Endothelial cell of umbilical vein (primary cell): Measurements from ENCODE around the gene PMFBP1. TPM values are rescaled to one million over a fixed set of nuclear protein-coding genes. Genes with fewer than 3 reads are reported as not detected.

Experiments used
- BruUV-seq: library from RNA; stranded (reverse); fragments of 400-500 nt; replicated peaks from 2 replicates; lab custom pipeline; 2021; lab: Mats Ljungman, UMichigan
- CTCF ChIA-PET: fragments of 300-600, 350-600 bp; sonication (Branson Sonifier 250); formaldehyde crosslinking; loops from one replicate; lab custom pipeline; 2021; ENCODE audit warnings: antibody characterized with exemption, inconsistent platforms; lab: Charles Lee
- POLR2A ChIA-PET: fragments of 300-600, 350-600 bp; sonication (Branson Sonifier 250); formaldehyde crosslinking; loops from one replicate; lab custom pipeline; 2021; ENCODE audit warnings: antibody characterized with exemption, inconsistent platforms; lab: Charles Lee
- DNase-seq: peaks from one replicate; pipeline ENCODE4 v3.0.0-alpha.2; 2011; ENCODE audit warnings: low read depth, low spot score
- FAIRE-seq: peaks from 2 replicates; lab custom pipeline; 2011; peaks lifted over from hg19 to GRCh38; lab: Jason Lieb, UNC
- H2AFZ ChIP-seq: 2 replicates; pipeline ENCODE4 v1.6.0; 2012; ENCODE audit warnings: low read depth, low read length, control low read depth, inconsistent platforms
- H3K27ac ChIP-seq: 2 replicates; pipeline ENCODE4 v1.5.1; 2011; ENCODE audit warnings: low read depth, mild to moderate bottlenecking, control low read depth, low read length, moderate library complexity; ENCODE audit not compliant: insufficient read depth
- H3K27me3 ChIP-seq, 2 experiments: 2 replicates each; pipeline versions ENCODE4 v1.6.0 to v1.6.1; 2011; ENCODE audit warnings: low read length in 2 of 2, mixed read lengths in 1 of 2; ENCODE audit not compliant: control insufficient read depth in 2 of 2, insufficient read depth in 2 of 2
- H3K36me3 ChIP-seq, 2 experiments: 2 replicates in 1 of 2; 3 replicates in 1 of 2; pipeline ENCODE4 v1.5.1; 2011; ENCODE audit warnings: low read length in 2 of 2, mild to moderate bottlenecking in 1 of 2, moderate library complexity in 1 of 2; ENCODE audit not compliant: control insufficient read depth in 2 of 2, insufficient read depth in 2 of 2; ENCODE audit errors: extremely low read depth in 1 of 2
- H3K4me1 ChIP-seq: 3 replicates; pipeline ENCODE4 v1.5.1; 2011; ENCODE audit warnings: mild to moderate bottlenecking, low read length; ENCODE audit not compliant: control insufficient read depth, insufficient read depth; ENCODE audit errors: extremely low read depth
- H3K4me2 ChIP-seq: 2 replicates; pipeline ENCODE4 v1.6.1; 2011; ENCODE audit warnings: low read length, control low read depth, mixed read lengths; ENCODE audit not compliant: insufficient read depth
- H3K4me3 ChIP-seq, 3 experiments: fragments of 200-600 bp in 1 of 3; sonication (generic), shearing (Covaris generic) in 1 of 3; replicated peaks in 1 of 3; 2 replicates each; pipeline ENCODE4 v1.5.1; 2011 to 2016; ENCODE audit warnings: control low read depth in 3 of 3, low read length in 3 of 3, mild to moderate bottlenecking in 2 of 3, inconsistent platforms in 1 of 3, low read depth in 1 of 3, moderate library complexity in 1 of 3; ENCODE audit not compliant: insufficient read depth in 1 of 3
- H3K79me2 ChIP-seq: 2 replicates; pipeline ENCODE4 v1.6.0; 2012; ENCODE audit warnings: low read length, inconsistent platforms; ENCODE audit not compliant: control insufficient read depth, insufficient read depth
- H3K9ac ChIP-seq: replicated peaks from 2 replicates; pipeline ENCODE3; 2011; ENCODE audit warnings: low read length, control low read depth; ENCODE audit not compliant: insufficient read depth; ENCODE audit errors: extremely low read depth
- H3K9me1 ChIP-seq: replicated peaks from 3 replicates; pipeline ENCODE4 v1.6.0; 2011; ENCODE audit warnings: mild to moderate bottlenecking, low read length; ENCODE audit not compliant: control insufficient read depth, insufficient read depth; ENCODE audit errors: extremely low read depth
- H3K9me3 ChIP-seq: replicated peaks from 2 replicates; pipeline ENCODE4 v1.5.1; 2012; ENCODE audit warnings: low read length, inconsistent platforms; ENCODE audit not compliant: control insufficient read depth, insufficient read depth
- H4K20me1 ChIP-seq: replicated peaks from 2 replicates; pipeline ENCODE3; 2011; ENCODE audit warnings: mild to moderate bottlenecking, low read length; ENCODE audit not compliant: control insufficient read depth, insufficient read depth; ENCODE audit errors: extremely low read depth
- CTCF ChIP-seq, 2 donors: IDR thresholded peaks; 1 replicate in 1 of 2; 2 replicates in 1 of 2; pipeline ENCODE4 v1.5.1; 2011; ENCODE audit warnings: low read length in 2 of 2, mild to moderate bottlenecking in 2 of 2, moderate library complexity in 2 of 2, control low read depth in 1 of 2, inconsistent platforms in 1 of 2, low read depth in 1 of 2; ENCODE audit not compliant: insufficient read depth in 1 of 2; ENCODE audit errors: extremely low read depth in 1 of 2
- FOS ChIP-seq: IDR thresholded peaks from 2 replicates; pipeline ENCODE4 v1.6.1; 2011; ENCODE audit warnings: mild to moderate bottlenecking, low read length, moderate library complexity, borderline replicate concordance; ENCODE audit not compliant: insufficient read depth
- GATA2 ChIP-seq: IDR thresholded peaks from 2 replicates; pipeline ENCODE4 v1.7.0; 2011; ENCODE audit warnings: low read depth, mild to moderate bottlenecking, moderate library complexity, mixed read lengths, low read length; ENCODE audit not compliant: insufficient read length, insufficient read depth
- POLR2A ChIP-seq: IDR thresholded peaks from 2 replicates; pipeline ENCODE4 v1.6.1; 2012; ENCODE audit warnings: low read depth, mild to moderate bottlenecking, control low read depth, low read length
- dilution Hi-C: fragments of 300-500 bp; cut with MboI; formaldehyde crosslinking; loops from one replicate; pipeline ENCODE4 v1.15.0; 2019; ENCODE audit warnings: low sequenced_read_pairs; ENCODE audit not compliant: extremely low pct_ligation_motif_present
- intact Hi-C: fragments of 100-400 bp; cut with micrococcal nuclease; formaldehyde crosslinking; loops from one replicate; pipeline ENCODE4 v1.10.0; 2022
- polyA plus RNA-seq, 4 experiments: library from polyadenylated mRNA; depleted of rRNA in 3 of 4; stranded (reverse) in 3 of 4; unstranded in 1 of 4; fragments of >200 nt; gene quantifications; 2 replicates each; pipeline versions ENCODE4 v1.2.1 to v1.2.3, GENCODE V29; 2011 to 2012; ENCODE audit warnings: missing spikeins in 1 of 4
- total RNA-seq: library from RNA; stranded (reverse); gene quantifications from 2 replicates; pipeline ENCODE4 v1.2.3, GENCODE V29; 2021

PMFBP1 gene
- total and polyA plus RNA-seq, 2 donors (not counting 3 experiments of a cell fraction or from before 2014, with no cell fraction given), result 0.12 to 0.42 TPM

GRCh38 chr16:72201387-72201786 is 29.4 kb upstream of the PMFBP1 start:
- Histone ChIP-seq H3K27me3 (no peaks in the 10 kb centered on the region), H3K4me3 (no peak overlapping the region), H3K4me2 (no peak overlapping the region), H4K20me1 (no peaks in the 10 kb centered on the region), H2AFZ (no peak overlapping the region), H3K36me3 (no peaks in the 10 kb centered on the region), H3K4me1 (peaks cover 14% of the 10 kb centered on the region), H3K9ac (no peak overlapping the region), H3K9me1 (no peaks in the 10 kb centered on the region), H3K79me2 (no peaks in the 10 kb centered on the region), H3K9me3 (no peaks in the 10 kb centered on the region), H3K27ac (no peak overlapping the region)
- no TSS peak for BruUV-seq
- ChIA-PET CTCF (no interaction called here), POLR2A (no interaction called here)
- intact Hi-C loops (loop anchor here (5.0 kb wide), 1 partner anchor 91 kb away; no protein-coding TSS in a partner anchor), dilution Hi-C loops (no loop called here)
- TF ChIP-seq CTCF (IDR thresholded peaks at IDR 0.05; ENCODE audit: extremely low read depth in 1 of 2, insufficient read depth in 1 of 2, low read depth in 1 of 2, low read length in 2 of 2) (no peak), GATA2 (no peak)
- FAIRE-seq (no peak), DNase-seq (no peak)

GRCh38 chr16:72199761-72200337 is 27.9 kb upstream of the PMFBP1 start:
- Histone ChIP-seq H4K20me1 (no peaks in the 10 kb centered on the region), H3K27ac (no peak overlapping the region), H3K4me2 (no peak overlapping the region), H3K36me3 (no peaks in the 10 kb centered on the region), H2AFZ (no peak overlapping the region), H3K9ac (no peak overlapping the region), H3K9me3 (no peaks in the 10 kb centered on the region), H3K27me3 (no peaks in the 10 kb centered on the region), H3K9me1 (no peaks in the 10 kb centered on the region), H3K4me3 (no peak overlapping the region), H3K4me1 (peaks cover 14% of the 10 kb centered on the region), H3K79me2 (no peaks in the 10 kb centered on the region)
- CTCF ChIA-PET, result no interaction called here
- FAIRE-seq (no peak), DNase-seq (no peak)
- intact Hi-C loops, result loop anchor here (5.0 kb wide), 1 partner anchor 92 kb away; no protein-coding TSS in a partner anchor
- TF ChIP-seq FOS, result no peak
- TF ChIP-seq GATA2, result no peak
- no peak for TF ChIP-seq POLR2A
- BruUV-seq, result no TSS peak
- dilution Hi-C loops, result no loop called here
- POLR2A ChIA-PET, result no interaction called here
